DMS79 treated with DMSO at 0.1 percent for 48 hours (cell line): ENCODE data around the gene CGNL1.

Experiments
- DNase-seq: peaks from one replicate; lab custom pipeline; 2025; lab: John Stamatoyannopoulos, UW

CGNL1 gene

DNA sequence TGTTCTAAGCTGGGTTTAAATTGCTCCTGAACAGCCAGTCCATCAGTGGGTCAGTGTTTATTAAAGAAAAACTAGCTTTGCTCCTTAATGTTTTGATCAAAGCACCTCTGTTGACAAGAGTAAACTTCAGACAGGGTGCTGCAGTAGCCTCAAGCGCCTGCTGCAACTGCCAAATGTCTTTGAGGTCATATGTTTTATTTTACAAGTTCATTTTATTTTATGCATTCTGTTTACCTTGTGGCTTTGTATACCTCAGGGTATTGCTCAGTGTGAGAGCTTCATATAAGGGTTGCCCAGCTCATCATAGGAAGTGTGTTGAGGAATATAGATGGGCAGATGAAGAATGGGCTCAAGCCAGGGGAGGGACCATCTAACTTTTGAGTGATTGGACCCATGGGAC is 223.9 kb downstream of the CGNL1 start:
- DNase-seq = no peak
